HG03432 (cell line): ENCODE data around the gene ENOX1.

Source experiments
- ATAC-seq: cut with Tn5 transposase; IDR thresholded peaks from one replicate; pipeline ENCODE4 v1.9.1; 2021; ENCODE audit warnings: mild to moderate bottlenecking, moderate library complexity; ENCODE audit not compliant: unreplicated experiment

The ENOX1 gene

GRCh38 chr13:43492745-43493144 lies 294.0 kb downstream of the ENOX1 start:
- ATAC-seq = no peak

DNA sequence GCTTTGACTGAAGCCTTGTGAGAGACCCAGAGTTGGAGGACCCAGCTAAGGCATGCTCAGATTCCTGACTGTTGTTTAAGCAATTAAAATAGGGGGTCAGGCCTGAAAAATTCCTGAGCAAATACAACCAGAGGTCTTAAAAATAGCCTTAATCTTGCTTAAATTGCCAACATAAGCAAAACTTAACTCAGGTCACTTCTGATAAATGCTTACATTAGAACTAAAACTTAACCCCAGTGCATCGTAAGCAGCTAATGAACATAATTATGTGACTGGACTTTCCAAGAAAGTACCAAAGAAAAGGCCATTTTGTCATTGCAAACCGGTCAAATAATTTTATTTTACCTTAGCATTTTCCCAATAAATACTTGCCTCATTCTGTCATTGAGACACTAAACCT lies 294.5 kb downstream of the ENOX1 start:
- no peak for ATAC-seq

DNA sequence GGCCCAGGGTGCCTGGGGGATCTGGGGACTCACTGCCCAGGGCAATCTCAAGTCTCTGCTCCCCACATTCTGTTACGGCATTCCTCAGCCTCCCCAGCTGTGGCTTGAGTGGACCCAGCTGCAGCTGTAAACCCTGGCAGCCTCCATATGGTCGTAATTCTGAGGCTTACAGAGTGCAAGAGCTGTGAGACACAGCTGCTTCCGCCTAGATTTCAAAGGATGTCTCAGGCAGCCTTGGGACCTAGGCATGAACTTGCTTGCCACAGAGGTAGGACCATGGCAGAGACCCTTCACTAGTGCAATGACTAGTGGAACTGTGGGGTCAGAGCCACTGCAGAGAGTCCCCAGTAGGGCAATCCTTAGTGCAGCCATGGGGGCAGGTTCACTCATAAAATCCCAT lies 297.5 kb downstream of the ENOX1 start:
- no peak for ATAC-seq

GRCh38 chr13:43487885-43488284 lies 298.9 kb downstream of the ENOX1 start:
- ATAC-seq = no peak

DNA sequence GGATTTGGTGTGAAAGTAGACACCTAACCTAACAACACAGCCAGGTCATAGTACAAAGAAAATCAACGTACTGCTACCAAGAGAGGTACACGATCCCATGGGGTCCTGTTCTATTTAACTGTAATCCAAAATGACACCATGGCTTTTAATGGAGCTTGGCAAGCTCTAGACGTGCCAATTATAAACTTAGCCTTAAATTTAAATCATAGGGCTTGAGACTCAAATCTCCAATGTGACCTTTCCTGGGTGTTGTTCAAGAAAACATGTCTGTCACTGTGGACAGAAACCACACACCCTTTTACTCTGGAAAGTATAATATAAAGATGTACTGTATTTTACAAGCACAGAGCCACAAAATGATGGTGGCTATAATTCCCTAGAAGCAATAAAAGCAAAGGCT lies 299.3 kb downstream of the ENOX1 start:
- ATAC-seq = no peak

DNA sequence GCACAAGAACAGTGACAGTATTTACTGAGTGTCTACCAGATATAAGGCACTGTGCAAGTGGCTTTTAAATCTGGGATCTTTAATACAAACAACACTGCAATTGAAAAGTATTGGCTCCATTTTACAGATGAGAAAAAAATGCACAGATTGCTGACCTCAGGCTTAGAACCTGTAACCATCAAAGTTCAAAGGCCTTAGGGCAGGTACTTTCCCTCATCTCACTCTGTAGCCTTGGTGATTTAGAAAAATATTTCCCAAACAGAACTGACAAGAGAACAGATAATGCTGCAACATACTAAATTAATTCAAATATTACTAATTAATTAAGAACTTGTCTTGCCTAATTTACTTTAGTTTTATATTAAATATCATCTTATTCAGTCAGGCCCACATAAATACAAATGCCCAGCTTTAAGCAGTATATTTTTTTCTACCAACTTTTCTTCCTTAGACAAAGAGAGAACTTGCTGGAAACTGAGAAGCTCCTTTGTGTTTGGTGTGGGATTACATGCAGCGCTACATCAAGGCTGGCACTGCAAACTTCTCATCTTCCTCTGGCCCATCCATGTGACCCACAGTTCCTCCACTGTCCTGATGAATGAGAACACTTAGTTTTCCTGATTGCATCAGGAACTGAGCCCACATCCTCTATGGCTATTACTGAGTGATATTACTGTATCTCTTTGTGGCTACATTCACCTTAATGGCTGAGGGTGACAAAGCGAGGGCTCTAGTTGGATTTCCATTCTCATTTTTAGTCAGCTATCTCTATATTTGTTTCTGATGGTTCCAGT lies 302.1 kb downstream of the ENOX1 start:
- ATAC-seq = no peak

GRCh38 chr13:43483930-43484329 lies 302.8 kb downstream of the ENOX1 start:
- ATAC-seq = no peak

- ATAC-seq = no peak
Observed at GRCh38 chr13:43482641-43483040, 304.1 kb downstream of the ENOX1 start.

- no peak for ATAC-seq
Observed at GRCh38 chr13:43482026-43482425, 304.7 kb downstream of the ENOX1 start.

- no peak for ATAC-seq
Observed at GRCh38 chr13:43478902-43479301, 307.9 kb downstream of the ENOX1 start.

- no peak for ATAC-seq
Observed at GRCh38 chr13:43478211-43478610, 308.6 kb downstream of the ENOX1 start.

GRCh38 chr13:43475140-43475539 lies 311.6 kb downstream of the ENOX1 start:
- ATAC-seq = no peak

DNA sequence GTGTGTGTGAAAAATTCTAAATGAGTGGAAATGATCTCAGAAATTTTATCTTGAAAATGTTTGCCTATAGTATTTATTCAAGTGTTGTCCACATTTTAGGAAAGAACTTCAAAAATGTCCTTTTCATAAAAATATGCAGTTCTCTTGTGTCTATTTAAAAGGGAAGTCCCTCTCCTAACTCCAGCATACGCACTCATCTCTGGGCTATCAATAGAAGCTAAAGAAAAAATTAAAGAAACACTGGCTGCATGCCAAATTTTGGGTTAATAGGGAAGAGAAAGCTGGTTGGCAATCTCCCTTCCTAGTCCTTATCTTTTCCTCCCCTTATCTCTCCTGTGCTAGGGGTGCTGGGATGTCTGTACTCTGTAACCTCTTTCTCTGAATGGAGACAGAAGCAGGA lies 313.3 kb downstream of the ENOX1 start:
- ATAC-seq = no peak

GRCh38 chr13:43472980-43473379 lies 313.8 kb downstream of the ENOX1 start:
- no peak for ATAC-seq

DNA sequence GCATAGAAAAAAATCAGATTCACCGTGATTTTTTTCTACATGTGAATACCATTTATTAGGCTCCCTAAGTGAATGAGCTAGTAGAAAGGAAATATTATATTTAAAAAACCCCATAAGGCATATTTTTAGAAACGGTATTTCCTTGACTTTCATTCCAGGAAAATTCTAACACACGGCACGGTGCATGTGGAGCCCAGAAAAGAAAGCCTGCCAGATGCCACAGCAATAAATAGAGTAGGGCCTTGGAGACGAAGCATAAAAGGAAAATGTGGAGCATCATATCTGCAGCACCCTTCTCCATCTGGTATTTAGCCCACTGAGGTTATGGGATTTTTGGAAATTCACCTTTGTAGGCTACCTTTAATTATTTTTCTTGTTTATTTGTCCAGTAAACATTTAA lies 314.4 kb downstream of the ENOX1 start:
- ATAC-seq = no peak

GRCh38 chr13:43470610-43471009 lies 316.2 kb downstream of the ENOX1 start:
- no peak for ATAC-seq

GRCh38 chr13:43469791-43470190 lies 317.0 kb downstream of the ENOX1 start:
- no peak for ATAC-seq

DNA sequence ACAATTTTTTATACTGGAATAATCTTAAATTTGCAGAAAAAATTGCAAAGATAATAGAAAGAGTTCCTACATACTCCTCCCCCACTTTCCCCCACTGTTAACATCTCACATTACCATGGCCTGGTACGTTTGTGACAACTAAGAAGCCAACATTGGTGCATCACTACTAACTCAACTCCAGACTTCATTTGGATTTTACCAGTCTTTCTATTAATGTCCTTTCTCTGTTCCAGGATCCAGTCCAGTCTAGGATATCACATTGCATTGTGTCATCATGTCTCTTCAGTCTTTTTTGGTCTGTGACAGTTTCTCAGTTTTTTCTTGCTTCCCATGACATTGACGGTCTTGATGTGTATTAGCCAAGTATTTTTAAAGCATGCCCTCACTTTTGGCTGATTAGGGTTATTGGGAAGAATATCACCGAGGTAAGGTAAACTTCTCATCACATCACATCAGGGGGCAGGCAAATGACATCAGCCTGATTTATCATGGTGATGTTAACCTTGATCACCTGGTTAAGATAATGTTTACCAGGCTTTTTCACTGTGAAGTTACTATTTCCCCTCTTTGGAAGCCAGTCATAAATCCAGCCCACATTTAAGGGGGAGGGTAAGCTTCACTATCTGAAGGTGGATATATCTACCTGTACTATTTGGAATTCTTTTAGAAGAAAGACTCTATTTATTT lies 322.1 kb downstream of the ENOX1 start:
- no peak for ATAC-seq

- ATAC-seq = no peak
Observed at GRCh38 chr13:43448605-43449336, 338.0 kb downstream of the ENOX1 start.

DNA sequence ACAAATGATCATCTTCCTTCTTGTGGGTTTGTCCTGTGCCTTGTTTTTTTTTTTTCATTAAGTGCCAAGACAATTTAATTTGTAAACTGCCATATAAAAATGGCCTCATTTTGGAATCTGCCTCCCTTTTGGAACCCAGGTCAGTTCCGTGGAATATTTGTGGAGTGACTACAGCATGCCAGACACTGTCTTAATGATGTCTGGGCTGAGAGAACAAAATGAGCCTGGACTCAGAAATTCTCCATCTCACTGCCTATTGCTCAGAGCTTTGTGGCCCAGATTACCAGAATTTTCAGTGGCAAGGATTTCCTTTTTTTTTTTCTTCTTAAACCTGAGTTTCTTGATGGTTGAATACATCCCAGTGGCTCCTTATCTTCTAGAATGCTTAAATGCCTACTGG lies 340.6 kb downstream of the ENOX1 start:
- no peak for ATAC-seq

- no peak for ATAC-seq
Observed at GRCh38 chr13:43445668-43446067, 341.1 kb downstream of the ENOX1 start.

DNA sequence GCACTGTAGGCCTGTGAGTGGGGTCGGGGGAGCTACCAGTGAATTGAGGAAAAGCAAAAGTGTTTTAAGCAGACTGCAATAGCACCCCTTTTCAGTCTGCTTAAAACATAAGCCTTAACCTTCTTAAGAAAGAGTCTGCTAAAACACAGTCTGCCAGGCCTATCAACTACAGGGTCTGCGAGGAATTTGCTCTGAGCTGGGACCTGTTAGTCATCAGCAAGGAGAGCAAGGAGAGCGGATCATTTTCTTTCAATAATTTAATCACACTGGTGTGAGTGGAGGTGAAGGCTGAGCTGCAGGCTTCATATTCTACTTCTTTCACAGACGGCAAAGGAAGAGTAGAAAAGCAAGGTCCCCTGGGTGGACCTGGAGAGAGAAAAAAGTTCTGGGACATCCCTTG lies 342.7 kb downstream of the ENOX1 start:
- no peak for ATAC-seq
